Vagina (tissue), 2 donors: ENCODE data around the gene PI4KB.

Experiments used
- CTCF ChIP-seq, 3 experiments: fragments of 450-650 bp in 2 of 3; fragments of 200-600 bp in 1 of 3; sonication (generic) in 1 of 3; IDR thresholded peaks; one replicate each; pipeline ENCODE4 v1.5.1; 2017 to 2019; ENCODE audit warnings: antibody characterized with exemption in 3 of 3, mild to moderate bottlenecking in 2 of 3, moderate library complexity in 2 of 3
- POLR2A ChIP-seq, 2 donors: fragments of 450-650 bp; IDR thresholded peaks; one replicate each; pipeline ENCODE4 v1.6.1; 2017; ENCODE audit warnings: antibody characterized with exemption in 2 of 2, mild to moderate bottlenecking in 2 of 2, moderate library complexity in 2 of 2

GRCh38 chr1:151311011-151311410 is 16.2 kb downstream of the PI4KB start:
- TF ChIP-seq CTCF (IDR thresholded peaks at IDR 0.05): no peak
- TF ChIP-seq POLR2A (IDR thresholded peaks at IDR 0.05): no peak
